Measurements from ENCODE around the gene IL31.

- TF ChIP-seq POLR2A (IDR thresholded peaks at IDR 0.05; ENCODE audit: low read length) (no peak), CHD4 (IDR thresholded peaks at IDR 0.05; ENCODE audit: borderline replicate concordance) (no peak), NFE2L2 (conservative IDR thresholded peaks at IDR 0.05; ENCODE audit: low read length) (no peak), BHLHE40 (IDR thresholded peaks at IDR 0.05; ENCODE audit: low read depth, low read length) (no peak), CBX2 (IDR thresholded peaks at IDR 0.05; ENCODE audit: borderline replicate concordance, low read depth) (no peak), CTCF (IDR thresholded peaks at IDR 0.05) (no peak), EP300 (IDR thresholded peaks at IDR 0.05) (no peak), RAD21 (conservative IDR thresholded peaks at IDR 0.05 in 1 of 2, IDR thresholded peaks at IDR 0.05 in 1 of 2) (no peak), CHD2 (IDR thresholded peaks at IDR 0.05; ENCODE audit: low read length, partially characterized antibody) (no peak), MAFK (IDR thresholded peaks at IDR 0.05; ENCODE audit: partially characterized antibody) (no peak), TP53 (CRISPR knock-in tag; IDR thresholded peaks at IDR 0.05) (no peak), JUN (IDR thresholded peaks at IDR 0.05) (no peak), PHF8 (IDR thresholded peaks at IDR 0.05; ENCODE audit: borderline replicate concordance, low read depth) (no peak), MAZ (IDR thresholded peaks at IDR 0.05; ENCODE audit: borderline replicate concordance, low read depth, low read length) (no peak)
These were observed 33.4 kb downstream of the IL31 start for GRCh38 chr12:122140467-122141257.
